Stimulated activated CD4-positive, alpha-beta T cell treated with anti-CD3 and anti-CD28 coated beads, TNF-alpha, amount 100 ng/mL, for 24 hours (primary cell): Measurements from ENCODE around the gene BPIFB3.
"Not testable (repeated sequence)": the region's sequence is repeated elsewhere in the genome, so short reads cannot be mapped to it uniquely, and the experiment has no call there.

Experiments used
- DNase-seq, 3 experiments: peaks; one replicate each; pipeline ENCODE4 v3.0.0-alpha.2; 2020; ENCODE audit warnings: low read depth in 3 of 3

The BPIFB3 gene

DNA sequence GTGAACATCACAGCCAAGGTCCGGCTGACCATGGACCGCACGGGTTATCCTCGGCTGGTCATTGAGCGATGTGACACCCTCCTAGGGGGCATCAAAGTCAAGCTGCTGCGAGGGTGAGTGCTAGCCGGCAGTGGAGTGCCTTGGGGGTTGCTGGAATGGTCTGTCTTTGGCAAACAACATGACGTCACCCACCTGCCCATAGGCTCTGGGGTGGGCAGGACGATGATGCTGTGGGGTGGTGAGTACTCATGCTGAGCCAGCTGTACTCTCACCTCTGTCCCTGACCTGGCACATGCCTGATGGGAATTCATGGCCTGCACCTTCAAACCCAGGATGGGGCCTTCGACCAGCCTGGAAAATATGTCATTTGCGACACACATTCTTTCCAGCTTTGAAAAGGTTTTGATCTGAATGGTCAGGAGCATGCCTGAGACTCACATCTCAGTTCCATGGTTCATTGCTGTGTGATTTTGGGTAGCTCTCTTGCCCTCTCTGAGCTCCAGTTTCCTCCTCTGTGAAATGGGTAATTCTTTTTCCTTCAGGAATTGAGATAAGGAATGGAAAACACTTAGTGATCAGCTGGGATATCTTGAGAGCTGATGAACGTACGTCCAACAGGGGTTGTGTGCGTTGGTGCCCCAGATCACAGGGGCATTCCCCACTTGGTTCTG, 32.5 kb downstream of the BPIFB3 start:
- DNase-seq: no peak

DNA sequence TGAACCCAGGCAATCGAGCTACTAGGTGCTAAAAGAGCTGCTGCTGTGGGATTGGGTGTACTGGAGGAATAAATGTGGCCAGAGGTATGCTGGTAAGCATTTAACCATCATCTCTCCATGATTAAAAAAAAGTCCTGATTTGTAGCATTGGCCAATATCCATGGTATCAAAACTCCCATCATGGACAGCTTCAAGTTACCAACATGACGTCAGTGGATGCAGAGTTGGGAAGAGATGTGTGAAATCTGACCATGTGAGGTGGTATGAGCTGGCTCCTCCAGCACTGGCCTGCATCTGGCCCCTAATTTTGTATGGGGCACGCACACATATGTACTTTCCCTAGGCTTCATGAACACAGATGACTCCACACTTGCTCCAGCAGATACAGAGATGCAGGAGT, 37.4 kb downstream of the BPIFB3 start:
- no peak for DNase-seq

DNA sequence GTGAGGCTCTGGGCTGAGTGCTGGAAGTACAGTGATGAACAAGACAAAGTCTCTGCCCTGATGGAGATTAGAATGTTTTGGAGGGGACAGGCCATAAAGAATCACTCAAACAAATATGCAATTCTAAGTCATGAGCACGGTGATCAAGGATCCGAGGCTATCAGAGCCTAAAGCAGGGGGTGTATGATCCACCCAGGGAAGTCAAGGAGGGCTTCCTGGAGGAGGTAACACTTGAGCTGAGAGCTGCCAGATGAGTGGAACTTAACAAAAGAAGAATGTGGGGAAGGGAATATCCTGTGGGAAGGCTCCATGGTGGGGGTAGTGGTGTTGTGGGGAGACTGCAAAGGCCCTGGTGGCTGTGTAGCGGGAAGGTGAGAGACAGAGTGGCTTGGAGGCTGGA, 38.0 kb downstream of the BPIFB3 start:
- no peak for DNase-seq

DNA sequence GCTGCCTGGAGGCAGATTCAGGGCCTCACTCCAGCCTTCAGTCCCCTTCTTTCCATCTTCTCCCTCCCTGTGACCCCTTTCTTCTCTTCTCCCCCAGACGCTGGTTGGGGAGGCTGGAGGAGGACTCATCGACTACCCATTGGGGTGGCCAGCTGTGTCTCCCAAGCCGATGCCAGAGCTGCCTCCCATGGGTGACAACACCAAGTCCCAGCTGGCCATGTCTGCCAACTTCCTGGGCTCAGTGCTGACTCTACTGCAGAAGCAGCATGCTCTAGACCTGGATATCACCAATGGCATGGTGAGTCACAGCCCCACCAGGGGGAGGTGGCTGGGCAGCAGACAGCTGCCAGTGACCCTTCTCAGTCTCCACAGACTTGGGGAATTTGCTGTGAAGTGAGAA, 38.7 kb downstream of the BPIFB3 start:
- no peak for DNase-seq

DNA sequence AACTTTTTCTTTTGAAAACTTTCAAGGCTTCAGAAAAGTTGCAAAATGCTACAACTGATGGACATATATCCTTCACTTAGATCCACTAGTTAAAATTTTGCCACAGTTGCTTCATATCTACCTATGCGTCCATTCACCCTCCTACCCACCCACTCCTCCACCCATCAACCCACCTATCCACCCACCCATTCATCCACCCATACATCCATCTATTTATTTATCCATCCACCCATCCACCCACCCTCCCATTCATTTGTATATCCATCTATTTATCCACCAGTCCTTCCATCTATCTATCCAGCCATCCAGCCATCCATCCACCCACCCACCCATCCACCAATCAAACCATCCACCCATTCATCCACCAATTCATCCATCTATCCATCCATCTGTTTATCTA, 39.4 kb downstream of the BPIFB3 start:
- DNase-seq: no peak

DNA sequence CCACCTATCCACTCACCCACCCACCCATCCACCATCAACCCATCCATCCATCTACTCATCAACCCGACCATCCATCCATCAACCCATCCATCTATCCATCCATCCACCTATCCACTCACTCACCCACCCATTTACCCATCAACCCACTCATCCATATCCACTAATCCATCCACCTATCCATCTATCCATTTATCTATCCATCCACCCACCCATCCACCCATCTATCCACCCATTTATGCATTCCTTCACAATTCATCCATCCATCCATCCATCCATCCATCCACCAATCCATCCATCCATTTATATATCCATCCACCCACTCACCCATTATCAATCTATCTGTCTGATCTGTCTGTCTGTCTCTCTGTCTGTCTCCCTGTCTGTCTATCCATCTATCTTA, 39.9 kb downstream of the BPIFB3 start:
- no peak for DNase-seq

DNA sequence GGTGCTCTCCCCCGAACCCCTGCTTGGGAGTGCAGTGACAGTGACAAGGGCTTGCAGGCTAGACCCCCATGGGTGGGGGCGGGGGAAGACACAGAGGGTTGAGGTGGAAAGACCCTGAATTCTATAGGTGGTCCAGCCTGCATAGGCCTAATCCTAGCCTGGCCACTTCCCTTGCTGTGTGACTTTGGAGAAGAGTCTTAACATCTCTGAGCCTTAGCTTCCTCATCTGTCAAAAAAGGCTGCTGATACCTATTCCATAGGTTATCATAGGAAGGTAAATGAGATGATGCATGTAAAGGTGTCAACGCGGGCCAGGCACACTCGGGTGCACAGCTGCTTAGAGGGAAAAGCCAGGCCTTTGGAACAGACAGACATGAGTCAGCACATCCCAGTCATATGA, 41.5 kb downstream of the BPIFB3 start:
- DNase-seq: no peak

DNA sequence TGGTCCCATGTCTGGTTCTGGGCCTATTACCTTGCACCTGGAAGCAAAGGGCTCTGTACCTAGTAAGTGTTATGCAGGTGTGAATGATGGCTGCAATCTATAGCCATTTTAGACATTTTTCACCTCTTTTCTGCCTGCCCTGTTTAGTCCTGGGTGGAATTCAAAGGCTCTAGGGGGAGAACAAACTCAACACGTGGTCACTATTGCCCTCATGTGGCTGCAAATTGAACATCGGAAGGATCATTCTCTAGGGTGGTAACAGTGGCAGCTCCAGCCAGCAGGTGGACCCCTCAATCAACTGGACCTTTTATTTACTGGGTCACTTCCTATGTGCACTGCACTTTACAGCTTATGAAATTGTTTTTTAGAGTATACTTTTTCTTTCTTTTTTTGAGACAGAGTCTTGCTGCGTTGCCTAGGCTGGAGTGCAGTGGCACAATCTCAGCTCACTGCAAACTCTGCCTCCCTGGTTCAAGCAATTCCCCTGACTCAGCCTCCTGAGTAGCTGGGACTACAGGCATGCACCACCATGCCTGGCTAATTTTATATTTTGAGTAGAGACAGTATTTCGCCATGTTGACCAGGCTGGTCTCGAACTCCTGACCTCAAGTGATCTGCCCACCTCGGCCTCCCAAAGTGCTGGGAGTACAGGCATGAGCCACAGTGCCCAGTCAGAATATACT, 42.3 kb downstream of the BPIFB3 start:
- DNase-seq: peak in 2 of 3 experiments; percentile 6 to 19

DNA sequence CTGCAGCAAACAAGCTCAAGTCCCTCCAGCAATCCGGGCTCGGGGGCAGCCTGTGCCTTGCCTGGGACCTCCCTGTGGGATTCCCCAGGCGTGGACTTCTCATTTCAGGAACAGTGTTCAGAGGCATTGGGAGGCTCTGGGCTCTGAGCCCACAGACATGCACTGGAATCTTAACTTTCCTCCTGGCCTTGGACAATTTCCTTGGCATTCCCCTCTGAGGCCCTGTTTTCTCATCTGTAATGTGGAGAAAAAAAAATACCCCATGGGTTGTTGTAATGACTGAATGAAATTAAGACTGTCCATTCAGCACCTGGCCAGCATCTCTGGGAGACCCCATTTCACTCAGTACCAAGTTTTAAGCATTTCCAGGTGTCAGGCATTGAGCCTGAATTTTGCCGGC, 43.3 kb downstream of the BPIFB3 start:
- no peak for DNase-seq

DNA sequence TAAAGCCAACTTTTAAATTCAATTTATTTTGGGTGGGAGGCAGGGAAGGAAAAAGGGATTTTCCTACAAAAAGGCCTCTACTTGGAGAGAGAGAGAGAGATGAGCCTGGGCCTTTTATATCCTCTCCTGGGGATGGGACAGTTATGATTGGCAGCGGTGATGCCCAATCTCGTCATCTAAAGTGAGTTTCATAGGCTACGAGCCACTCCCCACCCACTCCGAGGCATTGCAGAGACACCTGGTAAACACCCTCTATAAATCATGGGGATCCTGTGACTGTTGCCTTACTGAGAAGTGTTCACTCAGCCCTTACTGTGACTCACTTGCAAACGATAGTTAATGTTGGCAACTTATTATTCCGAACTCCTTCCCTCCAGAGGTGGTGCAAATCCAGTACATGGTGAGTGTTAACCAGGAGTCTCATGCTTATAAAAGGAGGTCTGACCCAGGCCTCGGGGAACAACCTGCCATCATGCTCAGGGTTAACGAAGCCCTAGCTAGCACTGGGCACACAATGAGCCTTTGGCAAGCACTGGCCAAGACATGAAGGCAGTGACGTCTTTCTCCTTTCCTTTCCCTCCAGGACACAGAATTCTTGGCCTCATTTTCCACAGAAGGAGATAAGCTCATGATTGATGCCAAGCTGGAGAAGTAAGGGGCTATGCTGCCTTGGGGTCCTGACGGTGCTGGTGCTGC, 46.3 kb downstream of the BPIFB3 start:
- no peak for DNase-seq

DNA sequence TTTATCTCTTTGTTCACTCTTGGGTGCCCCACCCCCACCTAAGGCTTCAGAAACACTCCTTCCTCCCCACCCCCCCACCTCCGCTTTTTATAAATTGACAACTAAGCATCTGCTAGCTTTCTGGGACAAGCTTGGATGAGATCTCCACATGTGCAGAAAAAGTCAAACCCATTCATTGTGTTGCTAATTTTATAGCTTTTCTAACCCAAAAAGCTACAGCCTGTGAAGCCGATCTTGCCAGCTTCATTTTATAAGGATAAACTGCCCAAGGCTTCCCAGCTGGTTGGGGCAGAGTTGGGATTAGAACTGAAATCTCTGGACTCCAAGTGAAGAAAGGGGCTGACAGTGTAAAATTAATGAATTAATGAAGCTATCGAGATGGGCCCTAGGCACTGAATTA, 49.9 kb downstream of the BPIFB3 start:
- no peak for DNase-seq

DNA sequence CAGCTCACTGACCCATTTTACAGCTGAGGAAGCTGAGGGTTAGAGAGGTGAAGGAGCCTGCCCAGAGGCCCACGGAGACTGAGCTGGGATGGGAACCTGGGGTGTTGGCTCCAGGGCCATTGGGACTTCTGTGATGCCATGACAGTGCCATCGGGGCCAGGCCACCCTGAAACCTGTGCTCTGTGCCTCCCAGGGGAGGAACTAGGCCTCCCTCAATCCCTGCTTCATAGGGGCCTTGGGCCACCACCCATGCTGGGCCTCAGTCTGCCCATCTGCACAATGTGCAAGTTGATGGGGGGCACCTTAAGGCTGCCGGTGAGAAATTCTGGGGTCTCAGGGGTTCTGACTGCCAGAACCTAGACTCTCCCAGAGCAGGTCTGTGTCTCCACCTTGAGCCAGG, 50.6 kb downstream of the BPIFB3 start:
- DNase-seq: no peak

DNA sequence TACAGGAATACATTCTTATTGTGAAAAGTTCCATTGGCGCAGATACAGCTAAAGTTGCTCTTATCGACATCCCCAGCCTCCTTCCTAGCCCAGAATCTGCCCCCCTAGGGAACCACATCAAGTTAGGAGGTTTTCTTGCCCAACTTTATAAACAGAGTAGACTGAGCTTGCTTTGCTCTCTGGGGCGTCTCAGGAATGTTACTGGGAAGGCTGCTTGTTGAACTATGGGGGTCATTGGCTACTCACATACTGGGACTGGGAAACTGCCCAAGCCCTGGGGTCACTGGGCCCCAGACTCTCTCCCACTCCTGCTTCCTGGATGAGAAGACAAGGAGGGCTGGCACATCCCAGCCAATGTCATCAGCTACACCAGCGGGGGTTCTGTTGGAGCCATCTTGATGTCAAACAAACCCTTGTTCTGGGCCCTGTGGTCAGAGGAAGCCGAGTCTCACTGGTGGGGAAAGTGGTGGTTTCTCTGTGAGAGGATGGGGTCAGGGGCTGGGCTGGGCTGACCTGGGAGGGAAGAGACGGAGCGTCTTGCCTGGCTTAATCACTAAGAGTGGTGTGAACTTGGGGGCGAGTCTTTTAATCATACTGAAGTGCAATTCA, 51.7 kb downstream of the BPIFB3 start:
- DNase-seq: no peak

DNA sequence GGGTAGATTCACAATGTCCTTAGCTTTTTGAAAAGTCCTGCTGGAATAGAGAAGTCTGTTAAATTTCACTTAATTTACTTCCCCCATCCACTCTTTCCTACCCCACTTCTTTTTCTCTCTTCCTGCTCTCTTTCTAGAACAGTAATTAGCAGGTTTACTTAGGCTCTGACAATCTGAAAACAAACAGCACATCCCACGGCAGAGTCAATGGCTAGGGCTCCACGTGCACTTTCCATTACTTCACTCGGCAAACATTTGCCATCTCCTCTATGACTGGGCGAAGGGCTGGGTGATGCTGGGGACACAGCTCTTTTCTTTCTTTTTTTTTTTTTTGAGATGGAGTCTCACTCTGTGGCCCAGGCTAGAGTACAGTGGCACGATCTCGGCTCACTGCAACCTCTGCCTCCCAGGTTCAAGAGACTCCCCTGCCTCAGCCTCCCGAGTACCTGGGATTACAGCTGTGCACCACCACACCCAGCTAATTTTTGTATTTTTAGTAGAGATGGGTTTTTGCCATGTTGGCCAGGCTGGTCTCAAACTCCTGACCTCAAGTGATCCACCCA, 52.4 kb downstream of the BPIFB3 start:
- not testable (repeated sequence) for DNase-seq

DNA sequence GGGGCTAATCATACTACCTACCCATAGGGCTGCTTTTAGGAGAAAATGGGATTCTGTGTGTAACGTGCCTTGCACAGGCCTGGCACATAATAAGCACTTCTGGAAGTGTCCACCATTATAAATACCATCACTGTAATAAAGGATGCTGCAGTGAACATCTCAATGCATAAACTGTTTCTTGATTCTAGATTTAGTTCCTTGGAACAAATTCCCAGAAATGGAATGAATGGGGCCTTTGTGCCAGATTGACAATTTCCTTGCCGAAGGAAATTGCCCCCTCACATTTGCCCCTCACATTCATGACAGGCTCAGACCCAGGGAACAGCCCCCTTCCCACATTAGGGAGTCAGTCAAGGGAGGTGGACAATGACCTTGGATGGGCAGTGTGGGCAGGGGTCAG, 55.0 kb downstream of the BPIFB3 start:
- DNase-seq: no peak

DNA sequence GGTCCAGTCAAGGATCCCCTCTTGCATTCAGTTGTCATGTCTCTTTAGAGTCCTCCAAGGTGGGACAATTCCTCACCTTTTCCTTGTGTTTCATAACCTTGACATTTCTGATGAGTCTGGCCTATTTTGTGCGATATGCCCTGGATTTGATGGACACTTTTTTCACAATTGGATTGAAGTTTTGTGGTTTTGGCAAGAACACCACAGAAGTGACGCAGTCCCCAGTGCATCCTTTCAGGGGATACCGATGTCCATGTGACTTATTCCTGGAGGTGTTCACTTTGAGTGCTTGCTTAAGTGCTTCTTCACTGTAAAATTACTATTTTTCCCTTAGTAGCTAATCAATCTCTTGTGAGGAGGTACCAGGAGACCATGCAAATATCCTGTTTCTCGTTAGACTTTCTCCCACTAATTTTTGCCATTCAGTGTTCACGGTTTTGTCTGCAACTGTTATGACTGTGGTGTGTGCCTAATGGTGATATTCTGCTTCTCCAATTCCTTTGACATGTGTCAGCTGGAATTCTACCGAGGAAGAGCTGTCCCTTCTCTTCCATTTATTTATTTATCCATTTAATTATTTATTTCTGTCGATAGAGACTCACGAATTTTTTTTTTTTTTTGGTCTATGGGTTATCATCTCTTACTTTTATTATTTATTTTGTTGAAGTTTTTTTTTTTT, 56.6 kb downstream of the BPIFB3 start:
- no peak for DNase-seq

DNA sequence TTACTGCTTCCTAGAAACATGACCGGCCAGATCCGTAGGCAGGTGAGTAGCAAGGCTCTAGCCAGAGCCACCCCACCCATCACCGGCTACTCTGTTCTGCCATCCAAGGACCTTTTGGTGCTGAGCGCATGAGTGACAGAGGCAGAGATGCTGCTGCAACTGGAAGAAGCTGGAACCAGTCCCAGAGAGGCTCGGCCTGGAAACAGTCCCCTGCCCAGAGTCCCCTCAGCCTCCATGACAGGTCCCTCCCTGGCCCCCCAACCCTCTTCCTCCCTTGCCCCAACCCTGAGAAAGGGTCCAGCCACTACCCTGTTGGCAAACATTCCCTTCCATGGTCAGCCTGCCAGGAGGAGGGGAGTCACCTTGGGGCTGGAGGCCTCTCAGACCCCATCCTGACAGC, 57.6 kb downstream of the BPIFB3 start:
- DNase-seq: no peak

DNA sequence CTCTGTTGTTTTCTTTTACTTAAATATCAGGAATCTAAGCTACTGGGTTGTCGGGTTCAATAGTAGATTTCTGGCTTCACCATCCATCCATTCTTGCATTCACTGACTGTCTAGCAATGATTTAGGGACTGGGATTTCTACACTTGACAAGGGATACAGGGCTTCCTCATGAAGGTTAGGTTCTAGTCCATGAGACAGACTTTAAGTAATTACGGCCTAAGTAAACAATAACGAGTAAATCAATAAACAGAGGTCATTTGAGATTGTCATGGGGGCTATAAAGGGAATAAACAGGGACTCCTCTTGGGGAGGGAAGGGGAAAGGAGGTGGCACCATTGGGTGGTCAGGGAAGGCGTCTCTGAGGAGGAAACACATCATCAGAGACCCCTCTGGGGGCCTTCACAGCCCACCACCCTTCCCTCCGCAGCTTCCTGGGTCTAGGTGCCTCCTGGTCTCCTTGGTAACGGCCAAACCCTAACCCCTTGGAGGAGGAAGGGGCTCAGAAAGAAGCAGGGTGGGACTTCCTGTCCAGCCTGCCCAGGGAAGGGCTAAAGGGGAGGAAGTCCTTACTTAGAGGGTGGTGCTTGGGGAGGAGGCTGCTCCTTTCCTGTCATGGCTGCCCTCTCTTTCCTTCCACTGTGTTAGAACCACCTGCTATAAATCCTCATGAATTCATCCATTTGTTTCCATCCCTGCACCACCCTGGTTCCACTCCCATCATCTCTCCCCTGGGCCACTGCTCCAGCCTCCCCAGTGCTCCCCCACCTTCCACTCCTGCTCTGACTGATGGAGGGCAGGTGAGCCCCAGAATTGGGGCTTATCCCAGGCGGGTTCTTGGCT, 59.1 kb downstream of the BPIFB3 start:
- no peak for DNase-seq

DNA sequence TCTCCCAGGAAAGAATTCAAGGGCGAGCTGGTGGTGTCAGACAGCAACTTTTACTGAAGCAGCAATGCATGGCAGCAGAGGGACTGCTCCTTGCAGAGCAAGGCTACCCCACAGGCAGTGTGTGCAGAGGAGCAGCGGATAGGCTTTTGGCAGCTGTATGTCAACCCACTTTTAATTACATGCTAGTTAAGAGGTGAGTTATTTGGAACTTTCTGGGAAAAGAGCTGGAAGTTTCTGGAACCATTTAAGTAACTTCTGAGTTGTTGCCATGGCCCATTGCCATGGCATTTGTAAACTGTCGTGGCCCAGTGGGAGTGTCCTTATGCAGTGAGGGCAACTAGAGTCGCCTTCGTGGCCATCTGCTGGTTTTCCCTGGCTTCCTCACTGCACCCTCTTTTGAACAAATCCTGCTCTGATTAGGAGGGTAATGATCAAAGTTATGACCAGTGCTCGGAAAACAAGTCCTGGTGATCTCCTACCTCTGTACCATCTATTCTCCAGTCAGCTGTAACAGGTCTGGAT, 59.7 kb downstream of the BPIFB3 start:
- no peak for DNase-seq

DNA sequence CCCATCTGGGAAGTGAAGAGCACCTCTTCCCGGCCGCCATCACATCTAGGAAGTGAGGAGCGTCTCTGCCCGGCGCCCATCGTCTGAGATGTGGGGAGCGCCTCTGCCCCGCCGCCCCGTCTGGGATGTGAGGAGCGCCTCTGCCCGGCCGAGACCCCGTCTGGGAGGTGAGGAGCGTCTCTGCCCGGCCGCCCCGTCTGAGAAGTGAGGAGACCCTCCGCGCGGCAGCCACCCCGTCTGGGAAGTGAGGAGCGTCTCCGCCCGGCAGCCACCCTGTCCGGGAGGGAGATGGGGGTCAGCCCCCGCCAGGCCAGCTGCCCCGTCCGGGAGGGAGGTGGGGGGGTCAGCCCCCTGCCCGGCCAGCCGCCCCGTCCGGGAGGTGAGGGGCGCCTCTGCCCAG, 61.8 kb downstream of the BPIFB3 start:
- not testable (repeated sequence) for DNase-seq
